GM19324 (cell line): Measurements from ENCODE around the gene C8B.

Experiments
- ATAC-seq: cut with Tn5 transposase; IDR thresholded peaks from one replicate; pipeline ENCODE4 v1.9.1; 2021; ENCODE audit warnings: mild to moderate bottlenecking, moderate library complexity; ENCODE audit not compliant: unreplicated experiment, low FRiP score

Gene C8B

GRCh38 chr1:56973923-56974742 lies 8.3 kb upstream of the C8B start:
- no peak for ATAC-seq

GRCh38 chr1:56972976-56973375 lies 7.2 kb upstream of the C8B start:
- no peak for ATAC-seq

GRCh38 chr1:56970280-56970679 lies 4.5 kb upstream of the C8B start:
- ATAC-seq = no peak

GRCh38 chr1:56968878-56969495 lies 3.2 kb upstream of the C8B start:
- no peak for ATAC-seq

GRCh38 chr1:56967900-56968832 lies 2.4 kb upstream of the C8B start:
- no peak for ATAC-seq

- no peak for ATAC-seq
These were observed 1.5 kb upstream of the C8B start for GRCh38 chr1:56967355-56967754.

- no peak for ATAC-seq
These were observed 834 bp upstream of the C8B start for GRCh38 chr1:56966698-56966999.

- no peak for ATAC-seq
These were observed 624 bp downstream of the C8B start for GRCh38 chr1:56965191-56965590.

GRCh38 chr1:56964349-56965017 lies 1.3 kb downstream of the C8B start:
- no peak for ATAC-seq

- ATAC-seq = no peak
These were observed 2.1 kb downstream of the C8B start for GRCh38 chr1:56963667-56964066.

GRCh38 chr1:56961426-56961825 lies 4.4 kb downstream of the C8B start:
- ATAC-seq = no peak

GRCh38 chr1:56958526-56958925 lies 7.3 kb downstream of the C8B start:
- no peak for ATAC-seq

- ATAC-seq = no peak
These were observed 7.9 kb downstream of the C8B start for GRCh38 chr1:56957931-56958330.

GRCh38 chr1:56954664-56955063 lies 11.2 kb downstream of the C8B start:
- no peak for ATAC-seq

GRCh38 chr1:56953386-56953785 lies 12.4 kb downstream of the C8B start:
- ATAC-seq = no peak

- ATAC-seq = no peak
These were observed 13.3 kb downstream of the C8B start for GRCh38 chr1:56952501-56952900.

GRCh38 chr1:56948403-56949023 lies 17.3 kb downstream of the C8B start:
- ATAC-seq = no peak

- no peak for ATAC-seq
These were observed 25.8 kb downstream of the C8B start for GRCh38 chr1:56940039-56940438.

GRCh38 chr1:56939209-56939608 lies 26.6 kb downstream of the C8B start:
- no peak for ATAC-seq

GRCh38 chr1:56938646-56939045 lies 27.2 kb downstream of the C8B start:
- no peak for ATAC-seq
